Stimulated activated CD4-positive, alpha-beta T cell treated with anti-CD3 and anti-CD28 coated beads, Interleukin-2, amount 100 ng/mL, for 4 hours (primary cell): ENCODE measurements around the gene TLX3.
"Not testable (repeated sequence)": the region's sequence is repeated elsewhere in the genome, so short reads cannot be mapped to it uniquely, and the experiment has no call there.

ENCODE experiments used
- DNase-seq: peaks from one replicate; pipeline ENCODE4 v3.0.0-alpha.2; 2020; ENCODE audit warnings: low read depth

Gene TLX3

DNA sequence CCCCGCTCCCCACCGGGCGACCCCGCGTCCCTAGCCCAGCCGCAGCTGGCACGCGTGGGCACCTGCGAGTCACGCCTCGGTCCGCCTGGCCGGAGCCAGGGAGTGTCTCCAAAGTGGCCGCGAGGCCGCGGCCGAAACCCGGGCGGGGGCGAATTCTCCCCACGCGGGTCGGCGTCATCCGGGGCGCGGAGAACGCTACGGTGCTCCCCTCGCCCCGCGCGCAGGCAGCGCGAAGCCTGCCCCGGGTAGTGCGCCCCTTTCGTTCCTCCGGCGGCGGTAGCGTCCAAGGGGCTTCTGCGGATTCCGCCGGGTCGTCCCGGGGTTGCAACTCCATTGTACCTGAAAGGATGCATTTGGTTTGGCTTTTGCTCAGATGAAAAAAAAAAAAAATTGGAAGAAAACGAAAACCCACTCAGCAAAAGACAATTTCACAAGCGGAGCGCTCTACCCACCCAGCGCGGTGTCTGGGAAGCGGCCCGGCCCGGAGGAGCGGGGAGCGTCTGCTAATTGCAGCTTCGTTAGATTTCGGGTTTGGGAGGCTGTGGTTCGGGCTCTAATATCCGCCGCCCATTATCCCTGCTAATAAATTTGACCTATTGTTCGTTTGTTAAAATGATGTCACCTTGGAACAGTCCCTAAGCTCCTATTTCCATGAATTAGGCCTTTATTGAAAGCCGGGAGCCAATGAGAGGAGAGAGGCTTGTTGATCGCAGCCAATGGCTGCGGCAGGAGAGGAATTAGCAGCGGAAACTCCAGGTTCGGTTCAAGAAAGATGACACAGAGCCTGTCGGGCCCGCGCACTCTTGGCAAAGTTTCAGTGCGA lies at the start of gene TLX3:
Gene TLX3 (plus strand): TSS at position 796 of the 823 bp plus-strand sequence. CDS start 118 bp downstream, outside the sequence.
- DNase-seq = no peak

DNA sequence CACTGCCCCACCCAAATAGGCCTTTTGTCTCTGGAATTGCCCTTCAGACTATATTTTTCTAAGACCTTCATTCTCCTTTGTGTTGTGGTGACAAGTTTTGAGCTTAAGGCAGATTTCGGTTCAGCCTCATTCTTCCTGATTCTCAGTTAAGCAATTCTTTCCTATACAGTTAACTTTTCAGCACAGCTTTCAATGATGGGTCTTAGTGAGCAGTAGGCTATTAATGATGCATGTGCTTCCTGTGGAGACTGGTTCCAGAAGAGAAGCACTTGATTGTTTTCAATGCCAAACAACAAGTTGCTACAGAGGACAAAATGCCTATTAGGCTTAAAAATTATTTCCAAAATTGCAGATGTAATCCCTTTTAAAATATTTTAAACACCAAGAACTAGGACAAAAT lies 47.7 kb upstream of the TLX3 start:
- DNase-seq = no peak

DNA sequence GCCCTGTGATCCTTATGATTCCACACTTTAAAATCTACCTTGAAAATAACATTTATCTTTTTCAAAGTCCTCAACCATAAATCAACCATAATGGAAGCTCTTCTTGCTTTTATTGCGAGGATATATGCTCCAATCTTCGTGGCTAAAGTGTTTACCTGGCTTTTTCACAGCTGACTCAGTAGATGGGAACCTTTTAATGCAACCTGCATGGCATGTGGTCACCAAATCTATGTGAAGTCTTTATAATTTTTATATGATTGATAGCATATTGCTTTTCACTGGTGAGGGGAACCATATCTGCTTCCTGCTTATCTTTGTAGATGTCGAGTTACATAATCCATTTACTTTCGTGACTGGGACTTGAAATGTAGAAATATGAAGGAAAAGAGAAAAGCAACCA lies 47.1 kb upstream of the TLX3 start:
- DNase-seq = no peak

DNA sequence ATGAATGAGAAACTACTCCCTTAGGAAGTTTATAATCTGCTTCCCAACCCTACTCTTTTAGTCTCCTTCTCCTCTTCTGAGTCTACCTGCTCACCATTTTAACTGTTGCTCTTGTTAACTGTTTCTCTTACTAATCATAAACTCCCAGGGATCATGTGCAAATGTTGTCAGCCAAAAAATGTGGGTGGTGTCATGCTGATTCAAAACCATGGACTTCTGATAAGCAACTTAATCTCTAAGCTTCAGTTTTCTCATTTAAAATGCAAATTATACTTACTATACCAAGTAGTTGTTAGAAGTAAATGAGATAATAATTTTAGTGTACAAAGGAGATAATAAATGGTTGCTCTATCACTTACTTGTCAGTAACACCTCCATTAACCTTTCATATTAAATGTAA lies 45.9 kb upstream of the TLX3 start:
- DNase-seq = no peak

DNA sequence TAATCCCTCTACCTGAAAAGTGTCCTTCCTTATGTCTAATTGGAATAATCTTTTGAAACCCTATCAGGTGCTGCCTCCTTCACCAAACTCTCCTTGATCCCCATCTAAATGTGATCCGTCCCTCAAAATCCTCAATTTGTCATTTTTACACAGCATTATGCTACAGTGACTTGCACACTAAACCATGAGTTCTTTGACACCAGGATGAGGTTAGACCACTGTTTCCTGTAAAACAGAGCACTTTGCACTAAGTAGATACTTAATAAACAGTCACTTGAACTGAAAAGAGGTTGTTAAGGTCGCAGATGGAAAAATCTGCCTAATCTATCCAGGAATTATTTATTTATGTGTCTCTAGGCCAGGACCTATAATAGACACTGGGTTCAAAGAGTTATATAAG lies 44.2 kb upstream of the TLX3 start:
- DNase-seq = no peak

DNA sequence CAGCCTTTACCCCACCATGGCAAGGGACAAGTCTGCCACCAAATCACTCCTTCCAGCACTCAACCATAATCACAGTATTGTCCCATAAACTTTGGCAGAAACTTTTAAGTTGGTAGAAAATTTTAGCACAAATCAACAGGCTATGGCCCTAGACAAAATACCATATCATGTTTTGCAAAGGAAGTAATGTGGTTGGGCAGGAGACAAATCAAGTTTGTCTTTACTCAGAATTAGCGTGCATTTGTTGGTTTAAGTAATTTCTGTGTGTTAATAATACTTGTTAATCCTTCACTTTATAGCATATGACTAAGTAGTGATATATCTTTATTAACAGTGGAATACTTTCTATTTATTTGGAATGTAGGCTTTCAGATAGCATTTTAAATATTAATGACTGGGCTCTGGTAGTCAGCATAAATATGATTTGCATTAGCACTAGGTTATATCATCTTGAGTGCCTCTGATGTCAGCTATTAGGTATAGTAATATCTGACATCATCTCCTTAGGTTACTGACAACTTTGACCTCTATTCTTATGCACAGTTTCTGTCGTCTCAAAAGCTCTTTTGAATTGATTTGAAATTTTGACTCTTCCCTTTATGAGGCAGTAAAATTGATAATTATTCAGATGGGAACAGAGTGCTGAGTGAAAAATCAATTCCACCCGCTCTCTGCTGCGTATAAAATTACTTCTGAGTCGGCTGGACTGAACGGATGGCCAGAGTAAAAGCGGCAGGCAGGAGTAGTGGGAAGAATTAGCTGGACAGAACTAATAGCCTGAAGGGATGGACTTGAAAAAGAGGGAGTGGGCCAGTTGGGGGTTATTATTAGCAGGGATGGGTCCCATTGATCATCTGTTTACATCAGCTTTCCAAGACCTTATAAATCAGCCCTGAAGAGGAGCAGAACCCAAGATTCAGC lies 40.1 kb upstream of the TLX3 start:
- DNase-seq = no peak

DNA sequence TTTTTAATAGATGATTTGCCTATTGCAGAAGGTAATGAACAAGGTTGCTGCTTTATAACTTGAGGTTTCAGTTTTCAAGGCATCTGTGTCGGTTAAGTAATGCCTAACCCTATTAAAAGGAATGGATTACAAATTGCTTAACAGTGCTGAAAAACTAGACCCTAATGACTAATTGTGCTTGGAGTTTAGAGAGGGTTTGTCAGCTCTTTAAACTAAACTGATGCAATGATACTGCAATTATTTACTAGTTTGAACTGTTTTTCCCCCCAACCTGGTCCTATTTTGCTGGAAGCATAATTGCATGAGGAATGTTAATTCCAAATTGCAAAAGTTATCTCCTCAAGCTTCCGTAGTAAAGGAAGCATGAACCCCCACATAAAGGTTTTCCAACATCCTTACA lies 39.3 kb upstream of the TLX3 start:
- no peak for DNase-seq

DNA sequence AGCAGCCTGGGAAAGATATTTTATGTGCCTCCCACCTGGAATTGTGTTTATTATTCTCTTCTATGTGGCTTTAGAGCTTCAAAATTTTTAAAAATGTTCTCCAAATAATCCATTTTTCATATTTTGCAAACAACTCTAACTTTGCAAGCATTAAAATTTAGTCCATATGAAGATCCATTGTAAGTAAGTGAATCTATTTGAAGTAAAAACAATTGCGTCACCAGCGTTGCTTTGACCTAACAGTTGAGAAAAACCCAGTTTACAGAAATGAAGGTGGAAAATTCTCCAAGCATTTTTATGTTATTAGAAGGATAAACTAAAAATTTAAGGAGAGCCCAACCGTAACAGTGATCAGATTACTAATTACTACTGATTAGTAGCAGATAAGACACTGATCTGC lies 38.9 kb upstream of the TLX3 start:
- no peak for DNase-seq

DNA sequence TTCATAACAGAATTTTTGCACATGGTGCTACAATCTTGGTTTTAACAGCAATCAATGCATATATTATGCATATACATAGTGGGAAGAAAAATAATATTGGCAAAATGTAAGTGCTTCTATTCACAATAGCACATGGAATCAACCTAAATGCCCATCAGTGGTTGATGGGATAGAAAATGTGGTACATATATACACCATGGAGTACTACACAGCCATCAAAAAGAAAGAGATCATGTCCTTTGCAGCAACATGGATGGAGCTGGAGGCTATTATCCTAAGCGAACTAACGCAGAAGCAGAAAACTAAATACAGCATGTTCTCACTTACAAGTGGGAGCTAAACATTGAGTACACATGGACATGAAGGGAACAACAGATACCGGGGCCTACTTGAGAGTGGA lies 37.2 kb upstream of the TLX3 start:
- no peak for DNase-seq

DNA sequence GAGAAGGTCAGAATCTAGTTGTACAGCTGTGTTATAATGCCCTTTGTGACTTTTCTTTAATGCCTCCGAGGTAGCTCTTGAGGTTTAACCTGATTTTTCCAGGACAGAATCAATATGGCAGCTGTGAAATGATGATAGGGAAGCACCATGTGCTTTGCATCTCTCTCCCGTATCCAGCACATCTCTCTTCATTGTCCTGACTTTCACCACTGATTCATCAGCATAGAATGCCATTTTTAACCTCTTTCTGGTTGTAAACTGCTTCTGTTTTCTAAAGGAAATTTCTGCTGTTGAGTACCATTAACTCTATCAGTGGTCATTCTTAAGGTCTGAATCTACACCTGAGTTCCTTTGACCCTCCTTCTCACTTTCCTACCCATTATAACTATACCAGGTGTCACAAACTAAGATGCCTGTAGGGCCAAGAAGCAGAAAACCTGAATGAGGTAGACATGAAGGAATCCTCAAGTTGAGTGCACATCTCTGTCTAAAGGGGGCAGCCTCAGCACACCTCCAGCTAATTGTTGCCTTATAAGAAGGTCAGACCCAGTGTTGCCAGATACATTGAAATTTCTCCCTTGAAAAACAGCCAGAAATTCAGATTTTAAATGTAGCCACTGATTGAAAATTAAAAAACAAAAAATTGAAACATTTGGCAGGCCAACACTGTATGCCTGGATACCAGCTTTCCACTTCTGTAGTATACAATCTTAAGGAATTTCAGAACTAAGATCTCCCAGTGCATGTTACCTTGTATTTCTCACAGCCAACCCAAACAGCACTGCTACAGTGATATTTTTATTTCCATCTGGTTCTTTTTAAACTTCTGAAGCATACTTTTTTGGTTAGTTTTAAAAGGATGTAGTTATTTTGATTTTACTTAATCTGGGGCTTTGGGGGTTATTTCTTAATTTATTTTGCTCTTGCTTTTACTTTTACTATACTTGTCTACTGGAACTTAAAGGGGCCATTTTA lies 35.8 kb upstream of the TLX3 start:
- no peak for DNase-seq

DNA sequence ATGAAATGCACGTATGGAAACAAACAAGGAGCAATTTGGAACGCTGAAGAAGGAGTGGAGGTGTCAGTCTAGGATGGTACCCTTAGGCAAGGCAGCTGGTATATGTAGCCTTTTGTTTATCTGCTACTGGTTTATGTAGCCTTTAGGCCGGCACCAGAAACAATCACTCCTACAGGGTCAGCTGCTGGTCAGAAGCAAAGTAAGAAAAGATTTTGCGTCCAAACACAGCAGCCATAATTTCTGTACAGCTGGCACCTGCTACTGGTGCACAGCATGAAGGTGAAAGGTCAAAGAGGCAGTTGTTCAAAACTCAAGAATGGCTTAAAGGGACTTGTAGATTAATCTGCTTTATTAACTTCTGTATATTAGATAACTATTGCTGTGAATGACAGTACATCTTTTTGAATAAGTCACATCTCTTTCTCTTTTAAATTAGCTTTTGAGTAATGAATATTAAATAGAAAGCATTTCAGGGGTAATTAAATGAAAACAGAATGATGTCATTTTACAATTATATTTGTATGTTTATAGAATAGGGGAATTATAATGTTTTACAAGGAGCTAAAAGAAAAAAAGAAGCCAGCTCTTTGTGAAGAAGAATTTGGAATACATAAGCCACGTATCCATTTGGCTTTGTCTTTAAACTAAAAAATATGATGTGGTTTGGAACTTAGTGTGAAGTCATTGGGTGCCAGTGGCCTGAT lies 33.1 kb upstream of the TLX3 start:
- DNase-seq = no peak

DNA sequence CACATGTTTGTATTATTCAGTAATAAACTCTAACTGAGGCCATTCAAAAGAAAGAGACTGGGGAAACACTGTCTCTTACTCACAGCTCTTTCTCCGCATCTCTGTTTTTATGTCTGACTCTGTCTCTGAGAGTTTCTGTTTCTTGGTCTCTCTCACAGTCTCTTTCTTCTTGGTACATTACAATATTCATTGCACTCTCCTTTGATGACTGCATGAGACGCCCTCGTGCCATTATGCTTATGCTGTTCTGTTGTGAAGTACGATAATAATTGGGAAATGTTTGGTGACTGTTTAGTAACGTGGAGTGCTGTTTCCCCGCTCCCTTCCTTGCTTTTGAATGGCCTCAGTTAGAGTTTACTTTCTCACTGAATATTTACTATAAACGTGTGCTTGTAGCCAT lies 25.3 kb upstream of the TLX3 start:
- DNase-seq = no peak

DNA sequence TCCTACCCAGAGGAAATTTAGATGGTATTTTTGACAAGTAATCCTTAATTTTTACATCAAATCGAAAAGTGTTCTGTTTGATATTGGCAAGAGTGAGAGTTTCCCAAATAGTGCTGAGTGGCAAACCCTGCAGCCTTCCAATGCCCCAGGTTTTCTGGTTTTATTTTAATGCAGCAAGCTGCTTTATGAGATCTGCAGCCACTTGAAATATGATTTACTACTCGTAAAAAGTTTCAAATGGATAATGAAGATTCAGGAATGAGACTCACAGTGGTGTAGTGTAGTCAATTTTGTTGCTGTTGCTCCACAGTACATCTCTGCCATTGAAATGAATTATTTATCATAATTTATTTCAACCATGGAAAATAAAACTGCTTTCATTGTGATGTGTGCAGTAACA lies 23.6 kb upstream of the TLX3 start:
- DNase-seq = no peak

DNA sequence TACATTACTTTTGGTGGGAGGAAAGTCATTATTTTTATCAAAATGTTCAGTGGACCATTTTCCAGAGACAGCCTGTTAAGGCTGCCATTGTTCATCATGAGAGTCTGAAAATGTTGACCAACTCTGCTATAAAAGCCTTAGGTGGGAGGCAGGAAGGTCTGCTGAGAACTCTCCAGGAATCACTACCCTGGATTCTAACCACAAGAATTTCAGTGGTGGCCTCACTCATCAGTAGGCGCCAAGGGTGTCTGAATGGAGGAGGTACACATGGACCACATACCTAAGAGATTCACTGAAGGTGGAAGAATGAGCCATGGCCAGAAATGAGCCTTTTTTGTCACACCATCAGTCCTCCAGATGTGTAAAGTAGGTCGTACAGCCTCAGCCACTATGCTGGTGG lies 21.0 kb upstream of the TLX3 start:
- DNase-seq = no peak

DNA sequence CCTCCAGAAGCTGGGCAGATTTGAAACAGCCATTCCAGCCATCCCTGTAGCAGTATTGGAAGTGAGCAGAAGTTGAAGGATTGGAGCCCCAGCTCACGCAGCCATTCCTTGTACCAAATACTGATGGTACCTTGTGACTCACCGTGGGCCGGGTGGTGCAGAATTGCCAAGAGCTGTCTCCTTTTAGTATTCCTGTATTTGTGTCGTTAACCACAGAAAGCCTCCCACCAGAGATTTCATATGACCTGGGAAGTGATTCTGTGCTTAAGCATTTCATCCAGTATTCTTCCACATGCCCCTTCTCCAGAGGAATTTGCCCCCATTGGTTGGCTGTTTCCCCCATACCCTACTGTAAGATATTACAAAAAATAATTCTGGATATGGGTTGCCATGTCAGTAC lies 17.7 kb upstream of the TLX3 start:
- no peak for DNase-seq

DNA sequence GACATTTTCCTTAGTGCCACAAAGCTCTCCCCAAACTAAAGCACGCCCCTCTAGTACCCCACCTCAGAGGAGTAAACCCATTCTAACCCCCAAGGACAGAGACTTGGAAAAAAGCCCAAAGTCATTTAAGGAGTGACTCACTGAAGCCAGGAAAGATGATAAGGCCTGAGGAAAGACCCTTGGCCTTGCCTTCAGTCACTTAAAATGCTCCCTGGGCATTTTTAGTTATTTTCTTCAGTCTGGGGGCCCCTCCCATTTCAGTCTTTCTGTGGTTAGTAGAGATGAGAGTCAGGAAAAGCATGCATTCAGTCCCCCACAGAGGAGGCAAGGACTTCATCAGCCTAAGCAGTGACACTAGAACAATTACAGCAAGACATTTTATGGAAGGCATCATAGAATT lies 13.7 kb upstream of the TLX3 start:
- no peak for DNase-seq

DNA sequence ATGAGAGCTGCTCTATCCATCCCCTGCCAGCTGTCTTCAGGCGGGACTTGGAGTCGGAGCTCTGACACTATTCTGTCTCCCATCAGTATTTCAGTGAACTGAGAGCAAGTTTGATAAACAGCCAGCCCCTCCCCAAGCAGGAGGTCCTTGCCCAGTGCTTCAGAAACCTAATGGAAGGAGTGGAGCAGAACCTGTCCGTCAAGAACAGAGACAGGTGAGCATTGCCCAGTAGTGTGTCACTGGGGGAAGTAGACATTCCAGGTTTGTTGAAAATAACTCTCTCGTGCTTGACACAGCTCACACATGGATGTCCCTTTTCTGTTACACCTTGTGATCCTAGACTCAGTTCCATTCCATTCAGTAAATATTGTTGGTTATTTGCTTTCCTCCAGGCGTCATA lies 13.2 kb upstream of the TLX3 start:
- DNase-seq = no peak

DNA sequence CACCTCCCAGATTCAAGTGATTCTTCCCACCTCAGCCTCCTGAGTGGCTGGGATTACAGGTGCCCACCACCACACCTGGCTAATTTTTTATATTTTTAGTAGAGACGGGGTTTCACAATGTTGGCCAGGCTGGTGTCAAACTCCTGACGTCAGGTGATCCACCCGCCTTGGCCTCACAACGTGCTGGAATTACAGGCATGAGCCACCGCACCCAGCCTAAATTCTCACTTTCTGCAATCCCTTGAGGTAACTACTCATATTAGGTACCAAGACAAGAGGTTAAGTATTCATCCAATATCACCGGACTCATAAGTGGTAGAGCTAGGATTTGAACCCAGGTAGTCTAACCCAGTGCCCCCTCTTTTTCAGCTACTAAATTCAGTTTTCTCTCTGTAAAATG lies 11.1 kb upstream of the TLX3 start:
- DNase-seq = not testable (repeated sequence)

DNA sequence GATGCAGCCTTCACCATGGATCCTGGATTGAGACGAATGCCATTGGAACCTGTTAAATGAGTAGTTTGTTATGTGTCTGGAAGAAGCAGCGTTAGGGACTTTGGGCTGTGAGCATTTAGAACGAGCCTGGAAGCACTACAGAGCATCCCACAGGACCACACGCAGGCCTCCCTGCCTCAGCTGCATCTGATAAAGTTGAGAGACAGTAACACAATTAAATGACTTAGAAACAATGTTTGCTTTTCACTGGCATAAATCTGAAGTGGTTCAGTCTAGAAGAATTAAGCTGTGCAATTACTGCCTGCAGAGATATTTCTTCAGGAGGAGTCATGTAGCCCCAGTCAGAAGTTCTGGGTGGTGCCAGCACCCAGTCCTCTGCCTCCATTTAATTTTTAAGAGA lies 9.8 kb upstream of the TLX3 start:
- DNase-seq = no peak

DNA sequence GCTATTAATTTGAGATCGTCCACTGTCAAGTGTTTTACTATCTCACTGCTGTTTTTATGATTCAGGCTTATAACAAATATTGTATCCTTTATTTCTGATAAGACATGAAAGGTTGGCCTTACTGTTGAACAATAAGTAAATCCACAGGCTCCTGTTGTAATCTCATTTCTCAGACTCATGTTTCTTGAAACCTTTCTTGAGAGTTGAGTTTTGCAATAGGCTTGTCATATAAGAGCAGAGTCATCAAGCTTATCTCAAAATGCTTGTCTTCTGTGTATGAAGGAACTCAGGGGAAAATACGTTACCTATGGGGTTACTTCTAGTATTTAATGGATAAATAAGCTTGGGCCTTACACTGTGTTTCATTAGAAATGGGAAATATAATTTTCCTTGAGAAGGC lies 9.2 kb upstream of the TLX3 start:
- DNase-seq = no peak

DNA sequence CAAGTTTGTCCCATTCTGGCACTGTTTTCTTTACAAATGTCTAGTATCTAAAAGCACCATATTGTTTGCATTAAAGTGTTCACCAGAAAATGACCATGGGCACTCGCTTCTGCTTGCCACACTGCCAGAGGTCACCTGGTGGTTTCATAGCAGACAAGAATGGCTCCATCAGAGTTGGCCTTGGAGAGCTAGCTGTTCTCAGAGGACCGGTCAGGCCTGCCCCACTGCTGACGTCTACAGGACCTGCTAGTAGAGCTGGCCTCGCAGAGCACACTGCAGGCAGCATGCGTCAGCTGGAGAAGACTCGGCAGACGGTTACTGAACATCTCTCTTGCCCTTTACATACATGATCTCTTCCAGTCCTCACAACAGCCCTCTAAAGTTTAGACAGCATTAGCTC lies 8.7 kb upstream of the TLX3 start:
- DNase-seq = no peak

DNA sequence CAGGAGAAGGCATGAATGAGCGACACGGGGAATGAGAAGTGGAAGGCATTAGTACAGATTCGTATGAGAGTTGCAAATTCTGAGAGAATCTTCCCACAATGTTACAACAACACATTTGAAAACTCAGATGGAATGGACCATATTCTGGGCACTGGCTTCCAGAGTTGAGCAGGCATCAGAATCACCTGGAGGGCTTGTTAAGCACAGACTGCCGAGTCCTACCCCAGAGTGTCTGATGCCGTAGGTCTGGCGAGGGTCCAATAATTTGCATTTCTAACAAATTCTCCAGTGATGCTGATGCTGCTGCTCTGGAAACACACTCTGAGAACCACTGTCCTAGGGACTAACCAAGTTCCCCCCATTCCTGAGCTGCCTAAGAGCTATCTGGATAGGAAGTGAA lies 2.9 kb upstream of the TLX3 start:
- no peak for DNase-seq
